ENCODE results near the gene SPECC1. TPM values are rescaled to one million over a fixed set of nuclear protein-coding genes. Genes with fewer than 3 reads are reported as not detected.

The SPECC1 gene
- total RNA-seq, 1 donor from 2014 or later, result 38.0 TPM

- Mint-ChIP-seq H3K4me1 (ENCODE audit: unreplicated experiment) (peaks cover 5% of the 10 kb centered on the region), H3K27ac (no peak overlapping the region), H3K9me3 (no peaks in the 10 kb centered on the region), H3K36me3 (peaks cover 19% of the 10 kb centered on the region), H3K4me3 (no peak overlapping the region), H3K27me3 (no peaks in the 10 kb centered on the region)
- TF ChIP-seq, protein P1, sequence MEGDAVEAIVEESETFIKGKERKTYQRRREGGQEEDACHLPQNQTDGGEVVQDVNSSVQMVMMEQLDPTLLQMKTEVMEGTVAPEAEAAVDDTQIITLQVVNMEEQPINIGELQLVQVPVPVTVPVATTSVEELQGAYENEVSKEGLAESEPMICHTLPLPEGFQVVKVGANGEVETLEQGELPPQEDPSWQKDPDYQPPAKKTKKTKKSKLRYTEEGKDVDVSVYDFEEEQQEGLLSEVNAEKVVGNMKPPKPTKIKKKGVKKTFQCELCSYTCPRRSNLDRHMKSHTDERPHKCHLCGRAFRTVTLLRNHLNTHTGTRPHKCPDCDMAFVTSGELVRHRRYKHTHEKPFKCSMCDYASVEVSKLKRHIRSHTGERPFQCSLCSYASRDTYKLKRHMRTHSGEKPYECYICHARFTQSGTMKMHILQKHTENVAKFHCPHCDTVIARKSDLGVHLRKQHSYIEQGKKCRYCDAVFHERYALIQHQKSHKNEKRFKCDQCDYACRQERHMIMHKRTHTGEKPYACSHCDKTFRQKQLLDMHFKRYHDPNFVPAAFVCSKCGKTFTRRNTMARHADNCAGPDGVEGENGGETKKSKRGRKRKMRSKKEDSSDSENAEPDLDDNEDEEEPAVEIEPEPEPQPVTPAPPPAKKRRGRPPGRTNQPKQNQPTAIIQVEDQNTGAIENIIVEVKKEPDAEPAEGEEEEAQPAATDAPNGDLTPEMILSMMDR (conservative IDR thresholded peaks at IDR 0.05), result no peak
- no peak for DNase-seq (ENCODE audit: extremely low spot score, unreplicated experiment)
Measured at GRCh38 chr17:20291853-20292252, 282.7 kb downstream of the SPECC1 start.

- no peaks in the 10 kb centered on the region for H3K9me3 Mint-ChIP-seq
- TF ChIP-seq, protein P1 (conservative IDR thresholded peaks at IDR 0.05), result no peak
- H3K4me3 Mint-ChIP-seq, result no peak overlapping the region
- no peak for DNase-seq (ENCODE audit: extremely low spot score, unreplicated experiment)
- no peak overlapping the region for H3K27ac Mint-ChIP-seq
- peaks cover 17% of the 10 kb centered on the region for H3K36me3 Mint-ChIP-seq
- peaks cover 5% of the 10 kb centered on the region for H3K4me1 Mint-ChIP-seq (ENCODE audit: unreplicated experiment)
- no peaks in the 10 kb centered on the region for H3K27me3 Mint-ChIP-seq
Measured at GRCh38 chr17:20293501-20293900, 284.3 kb downstream of the SPECC1 start.

DNA sequence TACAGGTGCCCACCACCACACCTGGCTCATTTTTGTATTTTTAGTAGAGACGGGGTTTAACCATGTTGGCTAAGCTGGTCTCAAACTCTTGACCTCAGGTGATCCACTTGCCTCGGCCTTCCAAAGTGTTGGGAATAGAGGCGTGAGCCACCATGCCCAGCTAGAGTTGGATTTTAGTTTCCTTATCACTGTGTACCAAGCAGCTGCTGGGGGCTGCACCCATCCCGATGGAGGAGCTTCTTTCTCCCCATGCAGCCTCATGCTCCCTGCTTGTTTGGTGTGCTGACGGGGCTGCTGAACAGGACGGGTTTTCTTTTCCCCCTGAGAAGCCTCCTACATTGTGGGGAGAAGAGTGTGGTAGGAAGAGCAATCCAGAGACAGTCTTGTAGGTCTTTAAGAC lies 285.0 kb downstream of the SPECC1 start:
- Mint-ChIP-seq H3K4me1 (ENCODE audit: unreplicated experiment) (peaks cover 5% of the 10 kb centered on the region), H3K27ac (no peak overlapping the region), H3K9me3 (no peaks in the 10 kb centered on the region), H3K36me3 (peaks cover 17% of the 10 kb centered on the region), H3K27me3 (no peaks in the 10 kb centered on the region), H3K4me3 (no peak overlapping the region)
- TF ChIP-seq, protein P1 (conservative IDR thresholded peaks at IDR 0.05), result no peak
- no peak for DNase-seq (ENCODE audit: extremely low spot score, unreplicated experiment)

DNA sequence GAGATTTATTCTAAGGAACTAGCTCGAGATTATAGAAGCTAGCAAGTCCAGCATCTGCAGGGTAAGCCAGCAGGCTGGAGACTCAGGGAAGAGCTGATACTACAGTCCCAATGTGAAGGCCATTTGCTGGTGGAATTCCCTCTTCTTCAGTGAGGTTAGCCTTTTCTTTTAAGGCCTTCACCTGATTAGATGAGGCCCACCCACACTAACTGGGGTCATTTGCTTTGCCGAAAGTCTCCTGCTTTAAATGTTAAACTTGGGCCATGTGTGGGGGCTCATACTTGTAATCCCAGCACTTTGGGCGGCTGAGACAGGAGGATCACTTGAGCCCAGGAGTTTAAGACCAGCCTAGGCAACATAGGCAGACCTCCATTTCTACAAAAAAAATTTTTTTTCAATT lies 289.9 kb downstream of the SPECC1 start:
- DNase-seq (ENCODE audit: extremely low spot score, unreplicated experiment), result no peak

GRCh38 chr17:20300436-20300934 lies 291.3 kb downstream of the SPECC1 start:
- Mint-ChIP-seq H3K27me3 (no peaks in the 10 kb centered on the region), H3K4me3 (no peak overlapping the region), H3K4me1 (ENCODE audit: unreplicated experiment) (peaks cover 9% of the 10 kb centered on the region), H3K9me3 (peaks cover 5% of the 10 kb centered on the region), H3K27ac (no peak overlapping the region), H3K36me3 (peaks cover 17% of the 10 kb centered on the region)
- DNase-seq (ENCODE audit: extremely low spot score, unreplicated experiment), result no peak
- TF ChIP-seq, protein P1 (conservative IDR thresholded peaks at IDR 0.05), result no peak

More for the DNA sequence above, 289.9 kb downstream of the SPECC1 start:
- Mint-ChIP-seq H3K36me3 (peaks cover 14% of the 10 kb centered on the region), H3K4me1 (ENCODE audit: unreplicated experiment) (peaks cover 9% of the 10 kb centered on the region), H3K9me3 (no peaks in the 10 kb centered on the region), H3K27ac (no peak overlapping the region), H3K27me3 (no peaks in the 10 kb centered on the region), H3K4me3 (no peak overlapping the region)
- TF ChIP-seq, protein P1 (conservative IDR thresholded peaks at IDR 0.05), result no peak
